Neural cell (in vitro differentiated cells): ENCODE results near the gene RPL35. TPM values are rescaled to one million over a fixed set of nuclear protein-coding genes. Genes with fewer than 3 reads are reported as not detected.

Experiments used
- H2AFZ ChIP-seq: fragments of 200-600, 300-800 bp; sonication (generic), shearing (Covaris generic); 2 replicates; pipeline ENCODE4 v1.6.0; 2014; ENCODE audit warnings: low read depth, mild to moderate bottlenecking, antibody characterized with exemption, low read length, moderate library complexity
- H3F3A ChIP-seq: fragments of 200-600 bp; shearing (Covaris generic); 2 replicates; pipeline ENCODE4 v1.6.1; 2016; ENCODE audit warnings: mild to moderate bottlenecking, moderate library complexity, mixed read lengths, antibody characterized with exemption, low read length; ENCODE audit not compliant: insufficient read depth, poor library complexity, severe bottlenecking
- H3K27ac ChIP-seq: fragments of 200-600, 300-800 bp; sonication (generic), shearing (Covaris generic); 2 replicates; pipeline ENCODE4 v1.5.1; 2014; ENCODE audit warnings: mild to moderate bottlenecking, low read length, moderate library complexity
- H3K27me3 ChIP-seq: fragments of 300-800, 200-600 bp; sonication (generic), shearing (Covaris generic); 2 replicates; pipeline ENCODE4 v1.6.0; 2014; ENCODE audit warnings: mild to moderate bottlenecking, low read depth, low read length, moderate library complexity; ENCODE audit not compliant: insufficient read depth
- H3K36me3 ChIP-seq: fragments of 300-800, 200-600 bp; sonication (generic), shearing (Covaris generic); 2 replicates; pipeline ENCODE4 v1.5.1; 2014; ENCODE audit warnings: mild to moderate bottlenecking, antibody characterized with exemption, low read length, moderate library complexity; ENCODE audit not compliant: insufficient read depth
- H3K4me2 ChIP-seq: fragments of 300-800, 200-600 bp; sonication (generic), shearing (Covaris generic); 2 replicates; pipeline ENCODE4 v1.6.0; 2014; ENCODE audit warnings: mild to moderate bottlenecking, low read length
- H3K4me3 ChIP-seq: fragments of 300-800, 200-600 bp; sonication (generic), shearing (Covaris generic); 2 replicates; pipeline ENCODE4 v1.5.1; 2014; ENCODE audit warnings: mild to moderate bottlenecking, low read length, moderate library complexity
- H3K79me2 ChIP-seq: fragments of 200-600 bp; shearing (Covaris generic); replicated peaks from 2 replicates; pipeline ENCODE4 v1.6.0; 2014; ENCODE audit warnings: mild to moderate bottlenecking, low read length, moderate library complexity; ENCODE audit not compliant: insufficient read depth
- H3K9ac ChIP-seq: fragments of 300-800, 200-600 bp; sonication (generic), shearing (Covaris generic); 2 replicates; pipeline ENCODE4 v1.6.1; 2016; ENCODE audit warnings: mild to moderate bottlenecking, low read length, mixed read lengths
- H3K9me2 ChIP-seq: fragments of 200-600 bp; shearing (Covaris generic); 2 replicates; pipeline ENCODE4 v1.6.1; 2016; ENCODE audit warnings: mild to moderate bottlenecking, low read length, mixed read lengths; ENCODE audit not compliant: insufficient read depth
- H3K9me3 ChIP-seq: fragments of 200-600, 300-800 bp; sonication (generic), shearing (Covaris generic); 2 replicates; pipeline ENCODE4 v1.6.1; 2016; ENCODE audit warnings: mild to moderate bottlenecking, mixed run types, low read length, moderate library complexity, mixed read lengths
- H4K20me1 ChIP-seq: fragments of 200-600 bp; shearing (Covaris generic); 2 replicates; pipeline ENCODE4 v1.6.1; 2016; ENCODE audit warnings: mild to moderate bottlenecking, mixed run types; ENCODE audit not compliant: insufficient read depth
- EP300 ChIP-seq: fragments of 450-650 bp; conservative IDR thresholded peaks from 2 replicates; pipeline ENCODE4 v1.6.1; 2014; ENCODE audit warnings: antibody characterized with exemption, mild to moderate bottlenecking, moderate library complexity; ENCODE audit not compliant: poor library complexity, severe bottlenecking
- EZH2 ChIP-seq: fragments of 200-600, 300-800 bp; shearing (Covaris generic), sonication (generic); IDR thresholded peaks from 2 replicates; pipeline ENCODE4 v1.6.1; 2014; ENCODE audit warnings: antibody characterized with exemption, low read length, borderline replicate concordance, mild to moderate bottlenecking; ENCODE audit not compliant: insufficient read depth, poor library complexity, severe bottlenecking
- MXI1 ChIP-seq: fragments of 450-650 bp; conservative IDR thresholded peaks from 2 replicates; pipeline ENCODE4 v1.6.1; 2014; ENCODE audit warnings: antibody characterized with exemption, mild to moderate bottlenecking; ENCODE audit not compliant: poor library complexity, severe bottlenecking
- POLR2AphosphoS5 ChIP-seq: IDR thresholded peaks from 2 replicates; pipeline ENCODE4 v1.6.1; 2012
- RAD21 ChIP-seq: fragments of 450-650 bp; conservative IDR thresholded peaks from 2 replicates; pipeline ENCODE4 v1.6.1; 2014; ENCODE audit warnings: antibody characterized with exemption, mild to moderate bottlenecking, moderate library complexity
- SMC3 ChIP-seq: fragments of 450-650 bp; conservative IDR thresholded peaks from 2 replicates; pipeline ENCODE4 v1.6.1; 2014; ENCODE audit warnings: antibody characterized with exemption, mild to moderate bottlenecking, moderate library complexity; ENCODE audit not compliant: poor library complexity
- TAF1 ChIP-seq: IDR thresholded peaks from 2 replicates; pipeline ENCODE4 v1.6.1; 2012; ENCODE audit warnings: low read depth
- polyA plus RNA-seq: library from polyadenylated mRNA; depleted of rRNA; stranded (reverse); fragments of >200 nt; gene quantifications from 2 replicates; pipeline ENCODE4 v1.2.3, GENCODE V29; 2014
- TF ChIP-seq, protein P1 (sequence below): fragments of 450-650 bp; IDR thresholded peaks from 2 replicates; pipeline ENCODE4 v1.5.1; 2014; ENCODE audit warnings: antibody characterized with exemption, mild to moderate bottlenecking, moderate library complexity; ENCODE audit not compliant: poor library complexity, severe bottlenecking
- TF ChIP-seq, protein P2 (sequence below): IDR thresholded peaks from 2 replicates; pipeline ENCODE4 v1.6.1; 2012; ENCODE audit warnings: borderline replicate concordance

Gene RPL35
- polyA plus RNA-seq, 1 donor from 2014 or later, result 2,116 TPM

- Histone ChIP-seq H3K4me2 (no peak overlapping the region), H3K27ac (no peak overlapping the region)
Observed at GRCh38 chr9:124829334-124829669, 32.5 kb downstream of the RPL35 start.

GRCh38 chr9:124828489-124829333 is 33.0 kb downstream of the RPL35 start:
- H3K27ac ChIP-seq, result no peak overlapping the region
- H3K9me3 ChIP-seq, result no peaks in the 10 kb centered on the region
- TF ChIP-seq POLR2AphosphoS5 (no peak), RAD21 (no peak), EZH2 (no peak), EP300 (no peak), TAF1 (no peak), SMC3 (no peak)
- TF ChIP-seq, protein P1, sequence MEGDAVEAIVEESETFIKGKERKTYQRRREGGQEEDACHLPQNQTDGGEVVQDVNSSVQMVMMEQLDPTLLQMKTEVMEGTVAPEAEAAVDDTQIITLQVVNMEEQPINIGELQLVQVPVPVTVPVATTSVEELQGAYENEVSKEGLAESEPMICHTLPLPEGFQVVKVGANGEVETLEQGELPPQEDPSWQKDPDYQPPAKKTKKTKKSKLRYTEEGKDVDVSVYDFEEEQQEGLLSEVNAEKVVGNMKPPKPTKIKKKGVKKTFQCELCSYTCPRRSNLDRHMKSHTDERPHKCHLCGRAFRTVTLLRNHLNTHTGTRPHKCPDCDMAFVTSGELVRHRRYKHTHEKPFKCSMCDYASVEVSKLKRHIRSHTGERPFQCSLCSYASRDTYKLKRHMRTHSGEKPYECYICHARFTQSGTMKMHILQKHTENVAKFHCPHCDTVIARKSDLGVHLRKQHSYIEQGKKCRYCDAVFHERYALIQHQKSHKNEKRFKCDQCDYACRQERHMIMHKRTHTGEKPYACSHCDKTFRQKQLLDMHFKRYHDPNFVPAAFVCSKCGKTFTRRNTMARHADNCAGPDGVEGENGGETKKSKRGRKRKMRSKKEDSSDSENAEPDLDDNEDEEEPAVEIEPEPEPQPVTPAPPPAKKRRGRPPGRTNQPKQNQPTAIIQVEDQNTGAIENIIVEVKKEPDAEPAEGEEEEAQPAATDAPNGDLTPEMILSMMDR, result no peak
- H2AFZ ChIP-seq, result no peak overlapping the region
- no peaks in the 10 kb centered on the region for H3K9me2 ChIP-seq
- no peak overlapping the region for H3K4me3 ChIP-seq
- no peaks in the 10 kb centered on the region for H3F3A ChIP-seq
- no peaks in the 10 kb centered on the region for H3K27me3 ChIP-seq
- no peaks in the 10 kb centered on the region for H4K20me1 ChIP-seq
- H3K9ac ChIP-seq, result no peak overlapping the region
- H3K79me2 ChIP-seq, result no peaks in the 10 kb centered on the region
- no peak overlapping the region for H3K4me2 ChIP-seq
- H3K36me3 ChIP-seq, result no peaks in the 10 kb centered on the region

More at GRCh38 chr9:124829334-124829669, 32.5 kb downstream of the RPL35 start:
- no peak for TF ChIP-seq TAF1
- TF ChIP-seq EP300, result no peak
- TF ChIP-seq, protein P1, result no peak
- no peak for TF ChIP-seq EZH2
- no peak for TF ChIP-seq MXI1
- no peak for TF ChIP-seq POLR2AphosphoS5
- TF ChIP-seq, protein P2, sequence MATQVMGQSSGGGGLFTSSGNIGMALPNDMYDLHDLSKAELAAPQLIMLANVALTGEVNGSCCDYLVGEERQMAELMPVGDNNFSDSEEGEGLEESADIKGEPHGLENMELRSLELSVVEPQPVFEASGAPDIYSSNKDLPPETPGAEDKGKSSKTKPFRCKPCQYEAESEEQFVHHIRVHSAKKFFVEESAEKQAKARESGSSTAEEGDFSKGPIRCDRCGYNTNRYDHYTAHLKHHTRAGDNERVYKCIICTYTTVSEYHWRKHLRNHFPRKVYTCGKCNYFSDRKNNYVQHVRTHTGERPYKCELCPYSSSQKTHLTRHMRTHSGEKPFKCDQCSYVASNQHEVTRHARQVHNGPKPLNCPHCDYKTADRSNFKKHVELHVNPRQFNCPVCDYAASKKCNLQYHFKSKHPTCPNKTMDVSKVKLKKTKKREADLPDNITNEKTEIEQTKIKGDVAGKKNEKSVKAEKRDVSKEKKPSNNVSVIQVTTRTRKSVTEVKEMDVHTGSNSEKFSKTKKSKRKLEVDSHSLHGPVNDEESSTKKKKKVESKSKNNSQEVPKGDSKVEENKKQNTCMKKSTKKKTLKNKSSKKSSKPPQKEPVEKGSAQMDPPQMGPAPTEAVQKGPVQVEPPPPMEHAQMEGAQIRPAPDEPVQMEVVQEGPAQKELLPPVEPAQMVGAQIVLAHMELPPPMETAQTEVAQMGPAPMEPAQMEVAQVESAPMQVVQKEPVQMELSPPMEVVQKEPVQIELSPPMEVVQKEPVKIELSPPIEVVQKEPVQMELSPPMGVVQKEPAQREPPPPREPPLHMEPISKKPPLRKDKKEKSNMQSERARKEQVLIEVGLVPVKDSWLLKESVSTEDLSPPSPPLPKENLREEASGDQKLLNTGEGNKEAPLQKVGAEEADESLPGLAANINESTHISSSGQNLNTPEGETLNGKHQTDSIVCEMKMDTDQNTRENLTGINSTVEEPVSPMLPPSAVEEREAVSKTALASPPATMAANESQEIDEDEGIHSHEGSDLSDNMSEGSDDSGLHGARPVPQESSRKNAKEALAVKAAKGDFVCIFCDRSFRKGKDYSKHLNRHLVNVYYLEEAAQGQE, result no peak
- TF ChIP-seq SMC3, result no peak
- no peak for TF ChIP-seq RAD21
- no peaks in the 10 kb centered on the region for H4K20me1 ChIP-seq
- H3K79me2 ChIP-seq, result no peaks in the 10 kb centered on the region
- no peaks in the 10 kb centered on the region for H3K27me3 ChIP-seq
- no peaks in the 10 kb centered on the region for H3K36me3 ChIP-seq
- no peaks in the 10 kb centered on the region for H3K9me2 ChIP-seq
- no peak overlapping the region for H2AFZ ChIP-seq
- H3K9ac ChIP-seq, result no peak overlapping the region
- H3K9me3 ChIP-seq, result no peaks in the 10 kb centered on the region
- no peak overlapping the region for H3K4me3 ChIP-seq
- H3F3A ChIP-seq, result no peaks in the 10 kb centered on the region
